A549 (cell line): Measurements from ENCODE around the gene HSPB7. TPM values are rescaled to one million over a fixed set of nuclear protein-coding genes. Genes with fewer than 3 reads are reported as not detected.
"Not testable (repeated sequence)": the region's sequence is repeated elsewhere in the genome, so short reads cannot be mapped to it uniquely, and the experiment has no call there.

Source experiments
- ATAC-seq, 2 experiments: fragments of 200-7000 bp in 1 of 2; fragments of >200 bp in 1 of 2; cut with Nextera tagmentation in 1 of 2; cut with Tn5 transposase in 1 of 2; 3 replicates each; pipeline versions ENCODE4 v1.8.0 to v1.9.1; 2018 to 2020; ENCODE audit warnings: mild to moderate bottlenecking in 1 of 2, moderate library complexity in 1 of 2
- CTCF ChIA-PET: fragments of 300-600 bp; sonication (Branson Sonifier 250); formaldehyde crosslinking; extraction: SDS; loops from one replicate; lab custom pipeline; 2021; ENCODE audit warnings: antibody characterized with exemption, inconsistent platforms; lab: Yijun Ruan, JAX
- POLR2A ChIA-PET: fragments of 350-600 bp; formaldehyde crosslinking; extraction: SDS; loops from one replicate; lab custom pipeline; 2021; ENCODE audit warnings: antibody characterized with exemption, inconsistent platforms; lab: Yijun Ruan, JAX
- DNase-seq, 2 experiments: peaks; one replicate each; pipeline versions ENCODE4 v3.0.0 to v3.0.0-alpha.2; 2011 to 2016; ENCODE audit warnings: low read depth in 1 of 2, low spot score in 1 of 2
- FAIRE-seq: peaks from 2 replicates; lab custom pipeline; 2011; peaks lifted over from hg19 to GRCh38; lab: Jason Lieb, UNC
- H3K27ac ChIP-seq, 2 experiments: fragments of >200 bp; sonication (Bioruptor Twin); formaldehyde crosslinking; 3 replicates each; pipeline ENCODE4 v1.5.1; 2016 to 2017
- H3K4me1 ChIP-seq: fragments of >200 bp; sonication (Bioruptor Twin); formaldehyde crosslinking; 3 replicates; pipeline ENCODE4 v1.6.1; 2016
- H3K4me2 ChIP-seq: fragments of >200 bp; sonication (Bioruptor Twin); formaldehyde crosslinking; 3 replicates; pipeline ENCODE4 v1.6.1; 2016
- H3K4me3 ChIP-seq: fragments of >200 bp; sonication (Bioruptor Twin); formaldehyde crosslinking; 3 replicates; pipeline ENCODE4 v1.5.1; 2016
- H3K9me3 ChIP-seq: fragments of >200 bp; sonication (Bioruptor Twin); formaldehyde crosslinking; 3 replicates; pipeline ENCODE4 v1.6.1; 2016
- CBX2 ChIP-seq: fragments of 200-600 bp; sonication (generic); IDR thresholded peaks from 2 replicates; pipeline ENCODE4 v1.6.1; 2016; ENCODE audit warnings: low read depth, mild to moderate bottlenecking, borderline replicate concordance
- CHD2 ChIP-seq: fragments of 150-350 bp; IDR thresholded peaks from 2 replicates; pipeline ENCODE4 v1.6.1; 2014; ENCODE audit warnings: low read length; ENCODE audit not compliant: partially characterized antibody
- CHD4 ChIP-seq: fragments of 200-600 bp; sonication (generic); IDR thresholded peaks from 2 replicates; pipeline ENCODE4 v1.6.1; 2016; ENCODE audit warnings: antibody characterized with exemption, mild to moderate bottlenecking, borderline replicate concordance
- CTCF ChIP-seq: fragments of >200 bp; sonication (Bioruptor Twin); formaldehyde crosslinking; IDR thresholded peaks from 3 replicates; pipeline ENCODE4 v1.5.1; 2016
- E2F6 ChIP-seq: IDR thresholded peaks from 2 replicates; pipeline ENCODE4 v1.6.1; 2012; ENCODE audit warnings: low read depth, borderline replicate concordance
- EHMT2 ChIP-seq: fragments of 200-600 bp; sonication (generic); IDR thresholded peaks from 2 replicates; pipeline ENCODE4 v1.6.1; 2016; ENCODE audit warnings: antibody characterized with exemption, low read depth, mild to moderate bottlenecking, moderate library complexity
- ELK1 ChIP-seq: fragments of 150-350 bp; IDR thresholded peaks from 2 replicates; pipeline ENCODE4 v1.6.1; 2014; ENCODE audit warnings: low read depth, mild to moderate bottlenecking, low read length
- EP300 ChIP-seq, 2 experiments: fragments of >200 bp; sonication (Bioruptor Twin); formaldehyde crosslinking; IDR thresholded peaks; 2 replicates in 1 of 2; 3 replicates in 1 of 2; pipeline ENCODE4 v1.6.1; 2016 to 2017
- FOSL2 ChIP-seq, 2 experiments: fragments of 450-650 bp in 1 of 2; fragments of >200 bp in 1 of 2; sonication (Bioruptor Twin) in 1 of 2; formaldehyde crosslinking; IDR thresholded peaks; 2 replicates each; pipeline versions ENCODE4 v1.5.0 to v1.6.1; 2016 to 2020; ENCODE audit warnings: mild to moderate bottlenecking in 1 of 2, moderate library complexity in 1 of 2
- FOXS1 ChIP-seq: fragments of 250-450 bp; sonication (Bioruptor Pico); IDR thresholded peaks from 2 replicates; pipeline ENCODE4 v1.5.0; 2020; ENCODE audit warnings: mild to moderate bottlenecking, moderate library complexity
- HDAC2 ChIP-seq: fragments of 200-600 bp; sonication (generic); IDR thresholded peaks from 2 replicates; pipeline ENCODE4 v1.6.1; 2016
- HES2 ChIP-seq: fragments of >200 bp; sonication (Bioruptor Twin); formaldehyde crosslinking; IDR thresholded peaks from 2 replicates; pipeline ENCODE4 v1.6.1; 2016
- HEYL ChIP-seq: fragments of 250-450 bp; sonication (Bioruptor Pico); IDR thresholded peaks from 2 replicates; pipeline ENCODE4 v1.8.0; 2021; ENCODE audit warnings: mild to moderate bottlenecking, moderate library complexity
- HMGXB4 ChIP-seq: fragments of 250-450 bp; sonication (Bioruptor Pico); IDR thresholded peaks from 2 replicates; pipeline ENCODE4 v1.5.0; 2021; ENCODE audit warnings: mild to moderate bottlenecking, moderate library complexity, borderline replicate concordance
- HOXB13 ChIP-seq: fragments of 250-450 bp; sonication (Bioruptor Pico); IDR thresholded peaks from 2 replicates; pipeline ENCODE4 v1.5.0; 2020; ENCODE audit warnings: low read depth, mild to moderate bottlenecking, moderate library complexity
- JUN ChIP-seq, 2 experiments: fragments of >200 bp; sonication (Bioruptor Twin); formaldehyde crosslinking; IDR thresholded peaks; 2 replicates in 1 of 2; 3 replicates in 1 of 2; pipeline ENCODE4 v1.6.1; 2016 to 2017
- KDM5A ChIP-seq: fragments of 200-600 bp; sonication (generic); IDR thresholded peaks from 2 replicates; pipeline ENCODE4 v1.6.1; 2016; ENCODE audit warnings: antibody characterized with exemption, mild to moderate bottlenecking
- MAFK ChIP-seq: fragments of 450-650 bp; IDR thresholded peaks from 2 replicates; pipeline ENCODE4 v1.6.1; 2014; ENCODE audit not compliant: partially characterized antibody
- NPAS2 ChIP-seq: fragments of 250-450 bp; sonication (Bioruptor Pico); IDR thresholded peaks from 2 replicates; pipeline ENCODE4 v1.8.0; 2022; ENCODE audit warnings: mild to moderate bottlenecking, moderate library complexity, borderline replicate concordance
- RAD21 ChIP-seq, 2 experiments: fragments of >200 bp in 1 of 2; sonication (Bioruptor Twin) in 1 of 2; formaldehyde crosslinking in 1 of 2; IDR thresholded peaks in 1 of 2; conservative IDR thresholded peaks in 1 of 2; 2 replicates in 1 of 2; 3 replicates in 1 of 2; pipeline ENCODE4 v1.6.1; 2012 to 2018; ENCODE audit warnings: inconsistent platforms in 1 of 2
- RCOR1 ChIP-seq: fragments of 150-350 bp; IDR thresholded peaks from 2 replicates; pipeline ENCODE4 v1.6.1; 2014; ENCODE audit warnings: antibody characterized with exemption, low read length, low read depth
- RNF2 ChIP-seq: fragments of 200-600 bp; sonication (generic); IDR thresholded peaks from 2 replicates; pipeline ENCODE4 v1.6.1; 2016; ENCODE audit warnings: low read depth, mild to moderate bottlenecking, antibody characterized with exemption, moderate library complexity, borderline replicate concordance
- SREBF2 ChIP-seq: fragments of 450-650 bp; IDR thresholded peaks from 2 replicates; pipeline ENCODE4 v1.6.1; 2014; ENCODE audit warnings: mild to moderate bottlenecking, moderate library complexity
- TFCP2L1 ChIP-seq: fragments of 250-450 bp; sonication (Bioruptor Pico); IDR thresholded peaks from 2 replicates; pipeline ENCODE4 v1.5.0; 2021; ENCODE audit warnings: mild to moderate bottlenecking
- ZC3H11A ChIP-seq: fragments of 450-650 bp; IDR thresholded peaks from 2 replicates; pipeline ENCODE4 v1.6.1; 2014; ENCODE audit warnings: antibody characterized with exemption, mild to moderate bottlenecking
- WGBS: methylation state at CpG from one replicate; pipeline ENCODE4 v1.1.6; 2017; ENCODE audit errors: missing lambda C conversion rate; 5-methylcytosine and 5-hydroxymethylcytosine counted together
- polyA plus RNA-seq, 4 experiments: library from polyadenylated mRNA; depleted of rRNA in 3 of 4; stranded (reverse); fragments of >200 nt; fragmentation: RNase III in 1 of 4; extraction: RNeasy Plus Mini Kit Qiagen cat#74134 plus additional on column Dnase treatment in 1 of 4; gene quantifications; 2 replicates in 3 of 4; 3 replicates in 1 of 4; pipeline ENCODE4 v1.2.3, GENCODE V29; 2011 to 2017

Gene HSPB7
- polyA plus RNA-seq, 2 of the 4 experiments (the other 2 are of a cell fraction): not detected

GRCh38 chr1:16042096-16042495 is 24.3 kb upstream of the HSPB7 start:
- WGBS: 67% methylated on average over 5 of the region's 9 CpGs
- POLR2A ChIA-PET: no interaction called here
- H3K4me2 ChIP-seq: no peak overlapping the region
- FAIRE-seq (no peak), ATAC-seq (peak in 1 of 2 experiments; percentile 45; a peak in 2 of 6 replicates), DNase-seq (no peak)
- no peak overlapping the region for H3K4me3 ChIP-seq
- H3K4me1 ChIP-seq: no peaks in the 10 kb centered on the region
- no peak overlapping the region for H3K27ac ChIP-seq
- no peaks in the 10 kb centered on the region for H3K9me3 ChIP-seq
- CTCF ChIA-PET: interaction anchor here (1.0 to 1.4 kb wide), 3 partner anchors 10 to 32 kb away, joined by 3 to 5 read pairs (median 4); no protein-coding TSS in a partner anchor
- TF ChIP-seq FOSL2 (IDR thresholded peaks at IDR 0.05) (no peak), FOSL2 (CRISPR knock-in tag; IDR thresholded peaks at IDR 0.05) (no peak), KDM5A (no peak)

GRCh38 chr1:16041200-16041599 is 23.4 kb upstream of the HSPB7 start:
- no peak overlapping the region for H3K27ac ChIP-seq
- no peak for TF ChIP-seq CTCF
- TF ChIP-seq RNF2: no peak
- no peak for TF ChIP-seq SREBF2
- TF ChIP-seq CBX2: no peak
- no peak for TF ChIP-seq JUN (IDR thresholded peaks at IDR 0.05)
- TF ChIP-seq FOSL2 (IDR thresholded peaks at IDR 0.05): no peak
- no peak for TF ChIP-seq FOSL2 (CRISPR knock-in tag; IDR thresholded peaks at IDR 0.05)
- no peak for TF ChIP-seq HEYL (CRISPR knock-in tag)
- TF ChIP-seq EHMT2: no peak
- H3K9me3 ChIP-seq: no peaks in the 10 kb centered on the region
- FAIRE-seq (no peak), DNase-seq (no peak), ATAC-seq (no peak)
- H3K4me1 ChIP-seq: no peaks in the 10 kb centered on the region
- ChIA-PET CTCF (interaction anchor here (1.0 to 1.4 kb wide), 5 partner anchors 11 to 31 kb away, joined by 3 to 5 read pairs (median 4); no protein-coding TSS in a partner anchor), POLR2A (no interaction called here)
- H3K4me2 ChIP-seq: no peak overlapping the region
- H3K4me3 ChIP-seq: no peak overlapping the region
- 54% methylated on average over 8 of the region's 8 CpGs for WGBS

- H3K27ac ChIP-seq, ATAC-seq, H3K4me3 ChIP-seq, POLR2A ChIA-PET, H3K4me2 ChIP-seq, H3K4me1 ChIP-seq, FAIRE-seq, H3K9me3 ChIP-seq, DNase-seq: not testable (repeated sequence)
- WGBS: no CpG with 5 or more reads among the region's 8 CpGs
- CTCF ChIA-PET: interaction anchor here (1.0 kb wide), 1 partner anchor 16 kb away, joined by 4 read pairs; no protein-coding TSS in a partner anchor
Measured at GRCh38 chr1:16039871-16040270, 22.0 kb upstream of the HSPB7 start.

- H3K4me3 ChIP-seq: no peak overlapping the region
- no peak for TF ChIP-seq JUN (IDR thresholded peaks at IDR 0.05)
- TF ChIP-seq ZC3H11A: no peak
- no peak for TF ChIP-seq RCOR1
- TF ChIP-seq CHD2: no peak
- no peak for TF ChIP-seq MAFK
- TF ChIP-seq KDM5A: no peak
- TF ChIP-seq ELK1: no peak
- TF ChIP-seq NPAS2 (CRISPR knock-in tag): no peak
- TF ChIP-seq HDAC2: no peak
- no peak for TF ChIP-seq CHD4
- TF ChIP-seq FOXS1: no peak
- TF ChIP-seq HOXB13 (CRISPR knock-in tag): no peak
- no peak for TF ChIP-seq E2F6
- TF ChIP-seq HMGXB4 (CRISPR knock-in tag): no peak
- no peak for TF ChIP-seq RAD21 (conservative IDR thresholded peaks at IDR 0.05 in 1 of 2, IDR thresholded peaks at IDR 0.05 in 1 of 2)
- no peak for TF ChIP-seq EP300 (IDR thresholded peaks at IDR 0.05)
- no peak for TF ChIP-seq TFCP2L1 (CRISPR knock-in tag)
- no peak for TF ChIP-seq HES2
- TF ChIP-seq, all 56 proteins: peak for 0
- Histone ChIP-seq H3K4me2 (no peak overlapping the region), H3K9me3 (no peaks in the 10 kb centered on the region), H3K27ac (no peak overlapping the region), H3K4me1 (no peaks in the 10 kb centered on the region)
- DNase-seq: no peak
- WGBS: 77% methylated on average over 2 of the region's 4 CpGs
- ChIA-PET POLR2A (no interaction called here), CTCF (interaction anchor here (0.8 to 2.1 kb wide), 2 partner anchors 30 to 39 kb away, joined by 3 to 9 read pairs; no protein-coding TSS in a partner anchor)
- ATAC-seq: peak in 1 of 2 experiments; percentile 19; a peak in 3 of 6 replicates
- FAIRE-seq: no peak
Measured at GRCh38 chr1:16038620-16038912, 20.7 kb upstream of the HSPB7 start.
